Fibroblast of skin of abdomen (primary cell): ENCODE data around the gene SPRY4.
"Not testable (repeated sequence)": the region's sequence is repeated elsewhere in the genome, so short reads cannot be mapped to it uniquely, and the experiment has no call there.

ENCODE experiments used
- DNase-seq: peaks from one replicate; pipeline ENCODE4 v3.0.0-alpha.2; 2013

The SPRY4 gene

GRCh38 chr5:142334538-142334937, 9.7 kb upstream of the SPRY4 start:
- no peak for DNase-seq

- not testable (repeated sequence) for DNase-seq
These were observed 8.9 kb upstream of the SPRY4 start for GRCh38 chr5:142333749-142334148.

DNA sequence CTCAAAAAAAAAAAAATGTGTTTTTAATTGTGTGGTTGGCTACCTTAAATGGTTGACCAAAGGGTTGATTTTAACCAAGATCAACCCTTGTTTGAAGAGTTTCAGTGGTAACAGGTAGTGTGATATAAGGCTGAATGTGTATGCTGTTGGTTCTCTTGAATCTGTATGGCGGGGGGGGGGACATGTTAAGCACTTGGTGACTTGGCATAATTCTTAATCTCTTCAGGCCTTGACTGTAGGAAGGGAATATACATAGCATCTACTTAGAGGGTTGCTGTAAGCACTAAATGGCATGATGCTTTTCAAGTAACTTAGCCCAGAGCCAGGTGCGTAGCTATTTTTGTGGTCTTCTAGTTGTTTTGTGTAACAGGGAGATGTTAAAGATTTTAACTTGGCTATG, 5.6 kb upstream of the SPRY4 start:
- no peak for DNase-seq

- no peak for DNase-seq
These were observed 5.2 kb upstream of the SPRY4 start for GRCh38 chr5:142330026-142330425.

DNA sequence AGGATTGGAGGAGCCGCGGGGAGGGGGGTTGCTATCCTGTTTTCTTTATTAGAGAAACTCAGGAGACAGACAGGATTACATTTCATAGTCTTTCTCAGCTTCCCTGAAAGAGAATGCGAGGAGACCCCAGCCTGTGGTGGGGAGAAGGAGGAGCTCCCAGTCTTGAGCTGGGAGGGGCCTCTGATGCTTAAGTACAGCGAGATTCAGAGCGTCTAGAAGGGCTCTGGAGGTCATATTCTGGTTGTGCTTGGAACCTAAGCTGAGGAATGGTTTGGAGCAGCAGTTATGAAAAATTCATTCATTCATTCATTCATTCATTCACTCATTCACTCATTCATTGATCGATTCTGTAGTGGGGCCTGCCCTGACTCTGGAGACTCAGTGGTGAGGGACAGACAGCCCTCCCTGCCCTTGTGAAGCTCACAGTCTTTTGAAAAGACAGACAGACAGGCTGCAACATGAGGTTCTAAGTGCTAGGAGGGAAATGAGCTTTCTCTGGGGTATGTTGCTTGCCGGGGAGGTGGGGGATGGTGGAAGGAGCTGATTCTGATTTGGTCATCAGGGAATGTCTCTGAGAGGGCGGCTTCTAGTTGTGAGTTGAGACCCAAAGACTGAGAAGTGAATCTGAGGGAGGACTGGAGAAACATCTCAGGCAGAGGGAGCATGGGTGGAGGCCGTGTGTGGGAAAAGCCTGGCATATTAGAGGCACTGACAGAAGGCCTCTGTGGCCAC, 2.5 kb upstream of the SPRY4 start:
- DNase-seq: peak; percentile 89

DNA sequence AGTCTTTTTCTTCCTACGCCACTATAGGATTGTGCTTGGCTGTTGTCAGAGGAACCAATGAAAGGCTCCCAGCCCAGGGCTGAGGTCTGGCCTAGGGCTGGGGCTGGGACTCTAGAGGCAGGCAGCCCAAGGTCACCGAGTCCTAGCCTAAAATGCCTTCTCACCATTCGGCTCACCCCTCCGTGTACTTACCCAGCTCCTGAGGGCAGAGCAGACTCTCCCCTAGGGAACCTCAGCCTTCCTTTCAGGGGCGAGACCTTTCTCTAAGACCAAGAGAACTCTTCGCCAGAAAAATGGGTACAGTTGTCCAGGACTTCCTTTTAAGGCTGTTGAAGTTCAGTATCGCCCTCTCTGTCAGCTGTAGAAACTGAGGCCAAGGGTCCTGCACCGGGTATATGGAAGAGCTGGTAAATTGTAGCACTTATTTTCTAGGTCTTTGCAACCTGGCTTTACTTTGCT, 1.7 kb upstream of the SPRY4 start:
- no peak for DNase-seq

DNA sequence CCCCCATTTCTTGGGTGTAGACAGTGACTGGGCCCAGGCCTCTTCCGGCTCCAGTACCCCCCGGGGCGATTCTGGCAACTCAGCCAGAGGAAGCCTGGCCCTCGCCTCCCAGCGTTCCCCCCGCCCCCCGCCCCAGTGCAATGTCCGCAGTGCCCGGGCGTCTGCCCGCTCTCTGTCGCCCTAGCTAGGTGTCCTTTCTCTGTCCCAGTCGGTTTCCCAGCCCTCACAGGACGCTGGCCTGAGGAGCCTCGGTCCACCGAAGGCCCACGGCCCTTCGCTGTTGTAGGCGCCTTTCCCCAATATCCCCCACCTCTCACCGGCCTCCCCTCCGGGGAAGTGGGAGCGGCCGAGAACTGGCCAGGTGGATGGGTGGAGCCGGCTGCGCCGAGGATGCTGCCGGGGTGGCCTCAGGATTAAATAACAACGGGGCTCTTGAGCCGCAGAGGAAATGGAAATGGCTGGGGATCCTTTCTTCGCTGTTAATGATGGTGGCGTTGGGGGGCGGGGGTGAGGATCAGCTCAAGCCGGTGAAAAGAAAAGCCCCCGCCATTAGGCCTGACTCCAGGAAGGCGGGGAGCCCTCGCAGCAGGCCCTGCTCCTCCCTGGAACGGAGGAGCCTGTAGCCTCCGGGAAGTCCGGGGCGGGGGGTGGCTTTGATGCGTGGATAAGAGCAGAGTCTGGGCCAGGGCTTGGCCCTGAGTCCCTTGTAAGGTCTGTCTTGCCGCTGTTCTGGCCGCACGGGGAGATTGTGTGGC, 1.1 kb upstream of the SPRY4 start:
- DNase-seq: peak; percentile 87

- no peak for DNase-seq
These were observed 518 bp downstream of the SPRY4 start for GRCh38 chr5:142324136-142324870.

- no peak for DNase-seq
These were observed 1.2 kb downstream of the SPRY4 start for GRCh38 chr5:142323480-142324135.

DNA sequence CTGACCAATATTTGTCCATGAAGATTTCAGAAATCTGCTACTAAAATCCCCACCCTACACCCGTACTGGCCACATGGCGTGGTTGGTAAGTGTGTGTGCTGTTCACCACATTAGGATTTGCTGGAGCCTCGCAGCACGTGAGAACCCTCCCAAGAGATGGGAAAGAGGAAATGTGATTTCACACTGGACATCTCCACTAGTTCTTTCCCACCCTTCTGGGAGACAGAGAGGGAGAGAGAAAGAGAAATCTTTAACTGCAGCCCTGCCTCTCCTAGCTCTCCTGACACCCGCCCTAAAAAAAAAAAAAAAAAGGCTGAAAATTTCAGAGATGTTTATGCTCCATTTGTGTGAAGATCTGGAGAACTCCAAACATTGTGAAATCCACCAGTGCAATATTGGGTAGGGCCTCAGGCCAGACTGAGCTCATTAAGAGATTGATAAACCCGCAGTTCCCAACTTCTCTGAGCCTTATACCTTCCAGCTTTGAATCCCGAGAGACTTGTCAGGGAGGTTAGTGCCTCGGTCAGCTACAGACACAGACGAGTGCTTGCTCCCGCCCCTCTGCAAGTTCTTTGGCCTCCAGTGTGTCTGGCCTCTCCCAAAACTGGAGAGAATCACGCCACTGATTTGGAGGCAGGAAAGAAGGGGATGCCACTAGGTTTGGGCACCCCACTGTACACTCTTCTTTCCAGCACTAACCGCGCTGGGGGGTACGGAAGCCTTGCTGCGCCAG, 1.9 kb downstream of the SPRY4 start:
- peak; percentile 60 for DNase-seq

- DNase-seq: no peak
These were observed 2.4 kb downstream of the SPRY4 start for GRCh38 chr5:142322403-142322746.

DNA sequence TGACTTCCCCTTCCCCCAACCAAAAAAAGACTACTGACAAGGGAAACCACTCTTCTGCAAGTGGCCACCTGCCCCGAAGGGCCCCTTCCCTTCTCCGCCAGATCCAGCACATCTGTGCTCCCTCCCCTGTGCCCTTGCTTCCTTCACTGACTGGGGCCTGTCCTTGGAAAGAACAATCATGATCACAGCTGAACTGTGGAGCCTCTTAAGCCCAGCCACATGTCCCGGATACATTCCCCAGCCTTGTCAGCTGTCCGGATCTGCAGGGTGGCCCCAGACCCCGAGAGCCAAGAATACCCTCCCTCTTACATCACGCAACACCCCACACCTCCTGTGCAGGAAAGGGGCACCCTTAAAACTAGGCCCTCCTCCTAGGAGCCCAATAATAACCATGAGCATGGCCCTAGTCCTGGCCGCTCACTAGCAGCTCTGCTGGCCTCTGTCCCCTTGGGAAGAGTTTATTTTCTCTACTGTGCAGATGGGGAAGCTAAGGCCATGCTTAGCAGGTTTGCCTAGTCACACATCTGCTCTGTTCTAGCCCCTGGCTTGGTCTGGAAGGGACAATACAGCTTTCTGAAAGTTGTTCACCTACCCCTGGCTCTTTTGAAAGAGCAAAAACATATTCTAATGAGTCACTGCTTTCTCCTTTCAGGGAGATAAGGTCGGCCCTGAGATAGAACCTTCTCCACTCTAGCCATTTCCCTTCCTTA, 3.8 kb downstream of the SPRY4 start:
- no peak for DNase-seq

- DNase-seq: no peak
These were observed 4.4 kb downstream of the SPRY4 start for GRCh38 chr5:142320430-142320738.

DNA sequence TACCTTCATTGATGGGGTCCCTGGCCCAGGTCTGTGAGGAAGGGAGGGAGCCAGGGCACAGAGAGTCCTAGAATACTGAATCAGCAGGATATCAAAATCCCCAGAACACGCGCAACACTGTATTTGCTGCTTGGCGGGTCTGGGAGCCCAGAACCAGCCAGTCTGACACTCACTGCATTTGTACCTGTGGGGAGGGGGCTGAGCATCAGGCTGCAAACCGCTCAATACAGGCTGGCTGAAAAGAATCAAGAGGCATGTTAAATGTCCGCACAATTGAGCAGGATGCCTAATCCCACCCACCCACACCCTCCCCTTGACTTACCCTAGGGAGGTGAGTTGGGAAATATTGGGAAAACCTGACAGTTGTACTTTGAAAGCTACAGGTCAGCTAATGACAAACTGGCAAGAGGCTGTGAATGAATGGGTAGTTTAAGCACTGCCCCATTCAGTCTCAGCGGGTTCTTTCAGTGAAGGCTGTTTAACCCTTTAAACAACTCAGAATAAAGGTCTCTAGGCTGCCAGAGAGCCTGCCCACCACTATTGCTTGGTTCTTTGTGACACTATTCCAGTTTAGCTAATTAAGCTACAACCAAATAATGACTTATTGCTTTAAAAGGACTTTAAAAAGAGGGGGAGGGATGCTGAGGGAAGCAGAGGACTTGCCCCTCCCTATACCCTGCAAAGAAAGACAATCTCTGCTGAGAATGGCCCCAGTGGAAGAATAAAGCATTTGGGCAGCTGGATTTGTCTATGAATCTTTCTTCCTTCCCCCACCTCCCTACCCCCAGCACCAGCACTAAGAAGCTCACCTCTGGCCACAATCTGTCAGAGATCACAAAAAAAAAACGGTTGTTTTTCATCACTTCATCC, 5.0 kb downstream of the SPRY4 start:
- DNase-seq: no peak

DNA sequence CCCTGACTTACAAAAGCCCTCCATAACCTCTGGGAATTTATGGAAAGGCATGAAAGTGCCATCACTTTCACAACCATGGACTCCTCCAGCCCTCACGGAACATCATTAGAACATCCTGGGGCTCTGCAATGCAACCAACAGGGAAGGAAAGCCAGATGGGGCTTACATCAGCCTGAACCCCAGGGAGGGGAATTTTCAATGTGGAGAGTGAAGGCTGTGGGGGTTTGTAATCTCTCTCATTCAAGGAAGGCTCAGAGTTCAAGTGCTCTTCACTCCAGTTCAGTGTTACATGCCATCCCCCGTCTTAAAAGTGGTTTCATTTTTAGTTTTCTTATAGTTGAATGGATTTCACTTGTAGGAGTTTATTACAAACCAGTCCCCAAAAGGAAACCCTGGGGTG, 5.7 kb downstream of the SPRY4 start:
- DNase-seq: no peak

DNA sequence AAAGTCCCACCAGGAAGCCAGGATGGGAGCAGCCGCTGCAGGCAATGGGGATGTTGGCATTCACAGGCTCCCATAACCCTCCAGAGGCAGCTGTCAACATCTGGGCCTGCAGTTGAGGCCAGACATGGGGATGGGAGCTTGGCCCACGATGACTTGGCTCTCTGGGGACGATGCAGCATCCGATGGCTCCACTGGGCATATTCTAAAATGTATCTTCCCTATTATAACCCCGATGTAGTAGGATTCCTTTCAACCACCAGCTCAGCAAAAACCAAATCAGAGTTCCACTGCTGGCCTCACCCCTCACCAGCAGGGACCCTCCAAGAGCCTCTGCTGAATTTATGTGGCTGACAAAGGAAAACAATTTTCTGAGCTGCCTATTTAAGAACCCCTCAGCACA, 7.1 kb downstream of the SPRY4 start:
- no peak for DNase-seq

- DNase-seq: no peak
These were observed 7.6 kb downstream of the SPRY4 start for GRCh38 chr5:142317173-142317572.

GRCh38 chr5:142316681-142317080, 8.1 kb downstream of the SPRY4 start:
- DNase-seq: no peak

GRCh38 chr5:142316051-142316450, 8.8 kb downstream of the SPRY4 start:
- peak; percentile 62 for DNase-seq

DNA sequence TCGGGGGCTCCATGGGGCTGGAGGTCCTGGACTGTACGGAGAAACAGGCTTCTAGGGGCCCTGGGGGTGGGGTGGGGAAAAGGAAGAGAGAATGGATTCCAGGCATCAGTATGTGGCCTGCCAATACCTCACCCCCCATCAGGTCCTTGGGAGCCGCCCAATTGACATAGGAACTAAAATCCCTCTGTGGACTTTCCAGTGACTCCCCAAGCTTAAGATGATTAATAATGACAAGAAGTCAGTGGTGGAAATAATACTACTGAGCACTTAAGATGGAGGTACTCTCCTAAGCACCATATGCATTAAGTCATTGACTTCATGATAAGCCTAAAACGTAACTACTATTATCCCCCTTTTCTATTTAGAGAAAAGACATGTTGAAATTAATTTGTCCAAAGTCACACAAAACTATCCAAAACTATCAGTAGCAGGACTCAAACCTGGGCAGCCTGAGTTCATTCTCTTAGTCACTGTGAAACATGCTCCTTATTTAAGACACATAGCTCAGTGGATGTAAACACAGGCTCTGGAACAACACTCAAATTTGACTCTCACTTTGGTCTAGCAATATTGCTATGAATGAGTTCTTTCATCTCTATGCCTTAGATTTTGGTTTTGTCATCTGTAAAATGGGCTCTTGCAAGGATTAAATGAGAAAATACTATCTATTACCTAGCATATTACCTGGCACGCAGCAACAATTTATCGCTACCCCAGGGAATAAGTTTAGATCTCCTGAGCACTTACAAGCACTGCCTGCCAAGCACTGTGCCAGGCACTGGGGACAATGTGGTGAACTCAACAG, 9.5 kb downstream of the SPRY4 start:
- DNase-seq: no peak
